Erythroblast (primary cell): Measurements from ENCODE around the gene WDR5.

Experiments
- DNase-seq, 2 experiments: peaks; one replicate each; lab custom pipeline; 2025; lab: John Stamatoyannopoulos, UW
- GATA1 ChIP-seq: IDR thresholded peaks from 2 replicates; pipeline ENCODE4 v1.6.1; 2011; ENCODE audit warnings: low read depth, mild to moderate bottlenecking, control low read depth, low read length, moderate library complexity
- POLR2A ChIP-seq: IDR thresholded peaks from 2 replicates; pipeline ENCODE4 v1.6.1; 2011; ENCODE audit warnings: mild to moderate bottlenecking, low read length

WDR5 gene

DNA sequence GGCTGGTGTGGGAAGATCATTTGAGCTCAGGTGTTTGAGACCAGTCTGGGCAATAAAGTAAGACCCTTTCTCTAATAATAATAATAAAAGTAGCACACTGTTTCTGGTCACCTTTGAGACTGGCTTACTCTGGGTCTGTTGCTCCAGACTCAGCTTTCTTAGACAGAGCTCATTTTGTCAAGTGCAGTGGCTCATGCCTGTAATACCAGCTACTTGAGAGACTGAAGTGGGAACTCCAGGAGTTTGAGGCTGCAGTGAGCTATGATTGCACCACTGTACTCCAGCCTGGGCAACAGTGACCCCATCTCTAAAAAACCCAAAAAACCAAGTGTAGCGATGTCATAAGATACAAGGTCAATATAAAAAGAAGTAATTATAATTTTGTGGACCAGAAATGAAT is 64.8 kb downstream of the WDR5 start:
- DNase-seq: no peak
- no peak for TF ChIP-seq GATA1
- no peak for TF ChIP-seq POLR2A

DNA sequence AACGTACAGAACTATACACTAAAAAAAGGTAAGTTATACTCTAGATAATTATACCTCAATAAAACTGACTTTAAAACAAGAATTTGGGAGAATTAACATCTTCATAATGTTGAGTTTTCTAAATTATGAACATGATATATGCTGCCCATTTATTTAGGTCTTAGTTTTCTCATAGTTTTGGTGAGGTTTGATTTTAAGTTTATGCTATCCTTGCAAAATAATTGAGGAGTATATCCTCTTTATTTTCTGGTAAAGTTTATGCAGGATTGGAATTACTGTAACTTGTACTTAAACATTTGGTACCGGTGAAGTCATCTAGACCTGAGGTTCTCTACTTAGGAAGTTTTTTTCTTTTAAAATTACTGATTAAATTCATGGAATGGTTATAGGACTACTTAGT is 67.3 kb downstream of the WDR5 start:
- no peak for TF ChIP-seq POLR2A
- no peak for DNase-seq

DNA sequence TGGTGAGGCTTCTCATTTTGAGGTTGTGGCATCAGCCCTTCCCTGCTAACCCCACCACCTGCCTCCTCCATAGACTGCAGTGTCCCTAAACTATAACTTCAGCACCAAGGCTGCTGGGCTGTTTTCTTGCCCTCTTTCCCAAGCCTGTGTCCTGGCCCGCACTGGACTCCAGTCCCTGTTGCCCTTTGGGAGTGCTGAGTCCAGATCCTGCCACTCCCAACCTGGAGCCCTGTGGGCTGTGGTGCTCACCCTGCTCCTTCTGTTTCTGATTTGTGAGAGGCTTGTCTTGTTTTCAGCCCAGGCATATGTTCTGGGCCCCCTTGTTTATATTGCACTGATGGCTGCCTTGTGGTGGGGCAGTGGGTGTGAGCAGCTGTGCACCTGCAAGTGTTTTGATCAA is 68.2 kb downstream of the WDR5 start:
- TF ChIP-seq GATA1 (no peak), POLR2A (no peak)
- DNase-seq: no peak

DNA sequence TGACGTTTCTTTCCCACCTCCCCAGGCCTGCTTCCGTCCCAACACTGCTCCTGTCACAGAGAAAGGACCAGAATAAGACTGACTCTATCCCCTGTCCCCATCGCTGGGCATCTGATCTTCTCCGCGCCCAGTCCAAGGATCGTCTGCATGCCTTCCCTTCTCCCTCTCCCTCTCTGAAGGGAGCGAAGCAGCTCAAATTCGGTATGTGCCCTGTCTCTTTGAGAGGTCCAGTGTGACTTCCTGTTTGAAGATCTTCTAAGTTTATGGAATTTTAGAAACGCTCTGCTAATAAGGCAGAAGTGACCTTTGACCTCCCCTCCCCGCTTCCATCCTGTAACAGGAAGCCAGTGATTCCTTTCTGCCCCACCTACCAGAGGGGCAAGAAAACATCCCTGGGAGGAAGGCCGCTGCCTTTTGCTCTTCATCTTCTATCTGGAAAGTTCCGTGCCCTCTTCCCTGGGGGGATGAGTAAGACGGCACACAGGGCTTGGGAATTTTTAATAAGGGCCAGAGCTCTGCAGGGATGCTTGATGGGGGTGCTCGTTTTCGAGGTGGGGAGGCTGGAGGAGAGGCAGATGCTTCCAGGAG is 69.2 kb downstream of the WDR5 start:
- no peak for DNase-seq
- TF ChIP-seq GATA1: no peak
- no peak for TF ChIP-seq POLR2A

DNA sequence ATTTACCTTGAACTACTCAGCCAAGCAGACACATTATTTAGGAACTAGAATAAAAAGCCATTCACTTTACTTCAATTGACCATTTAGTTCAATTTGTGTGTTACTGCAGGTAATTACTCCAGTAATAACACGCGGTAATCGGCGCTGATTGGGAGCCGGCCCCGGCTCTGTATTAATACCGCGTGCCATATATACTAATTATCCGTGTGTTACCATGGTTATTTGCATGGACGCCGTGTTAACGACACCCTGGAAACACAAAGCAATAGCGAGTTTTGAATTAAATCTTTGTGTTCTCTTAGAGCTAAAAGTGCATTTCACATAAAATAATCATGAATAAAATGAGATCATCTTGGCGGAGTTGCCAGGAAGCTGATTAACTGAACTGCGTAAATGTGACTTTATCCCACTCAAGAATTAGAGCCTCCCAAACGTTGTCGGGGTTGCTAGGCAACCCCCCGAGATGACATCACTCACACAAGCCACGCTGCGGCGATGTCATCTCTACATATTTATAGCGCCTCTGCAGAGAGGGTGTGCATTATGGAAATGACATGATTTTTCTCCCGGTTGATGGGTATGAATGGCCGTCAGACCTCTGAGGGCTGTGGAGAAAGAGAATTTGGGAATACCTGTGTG is 69.9 kb downstream of the WDR5 start:
- TF ChIP-seq POLR2A (no peak), GATA1 (no peak)
- no peak for DNase-seq

DNA sequence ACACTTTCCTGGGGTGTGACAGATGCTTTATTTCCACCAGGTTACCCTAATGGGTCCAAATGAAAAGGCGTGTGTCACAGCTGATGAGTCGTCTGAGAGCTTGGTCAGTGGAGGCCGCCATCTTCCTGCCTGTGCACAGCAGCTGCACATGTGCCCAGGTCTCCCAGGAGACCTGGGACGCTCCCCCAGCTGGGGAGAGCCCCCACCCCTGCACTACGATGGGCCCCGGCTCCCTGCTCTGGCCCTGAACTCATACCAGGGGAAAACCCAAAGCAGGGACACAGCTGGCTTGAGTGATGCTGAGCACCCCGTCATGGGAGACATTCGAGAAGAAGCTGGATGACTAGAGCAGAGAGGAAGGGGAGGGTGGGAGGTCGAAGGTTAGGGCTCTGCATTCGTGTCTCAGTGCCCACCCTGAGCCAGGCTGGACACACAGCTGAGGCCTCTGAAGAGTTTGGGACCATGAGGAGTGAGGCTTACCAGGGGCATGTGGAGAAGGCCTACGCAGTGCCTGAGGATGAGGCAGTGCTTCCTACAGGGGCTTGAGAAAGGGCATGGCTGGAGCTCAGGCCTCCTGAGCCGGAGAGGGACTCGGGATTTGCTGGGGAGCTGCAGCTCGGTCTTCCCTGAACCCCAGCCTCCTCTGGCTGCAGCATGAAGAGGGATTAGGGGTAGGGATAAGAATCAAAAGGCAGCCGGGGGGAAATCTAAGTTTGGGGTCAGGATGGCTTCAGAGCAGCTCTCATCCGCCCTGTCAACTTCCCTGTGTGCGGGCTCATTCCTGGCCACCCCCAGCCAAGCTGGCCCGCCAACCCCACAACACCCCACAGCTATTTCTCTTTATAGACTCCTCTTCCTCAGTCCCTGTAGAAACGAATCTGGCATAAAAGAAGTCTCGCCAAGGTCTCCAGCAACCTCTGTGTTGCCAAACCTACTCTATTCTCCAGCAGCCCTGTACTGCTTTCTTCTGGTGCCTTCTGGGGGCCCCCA is 70.7 kb downstream of the WDR5 start:
- DNase-seq: no peak
- no peak for TF ChIP-seq POLR2A
- TF ChIP-seq GATA1: no peak

DNA sequence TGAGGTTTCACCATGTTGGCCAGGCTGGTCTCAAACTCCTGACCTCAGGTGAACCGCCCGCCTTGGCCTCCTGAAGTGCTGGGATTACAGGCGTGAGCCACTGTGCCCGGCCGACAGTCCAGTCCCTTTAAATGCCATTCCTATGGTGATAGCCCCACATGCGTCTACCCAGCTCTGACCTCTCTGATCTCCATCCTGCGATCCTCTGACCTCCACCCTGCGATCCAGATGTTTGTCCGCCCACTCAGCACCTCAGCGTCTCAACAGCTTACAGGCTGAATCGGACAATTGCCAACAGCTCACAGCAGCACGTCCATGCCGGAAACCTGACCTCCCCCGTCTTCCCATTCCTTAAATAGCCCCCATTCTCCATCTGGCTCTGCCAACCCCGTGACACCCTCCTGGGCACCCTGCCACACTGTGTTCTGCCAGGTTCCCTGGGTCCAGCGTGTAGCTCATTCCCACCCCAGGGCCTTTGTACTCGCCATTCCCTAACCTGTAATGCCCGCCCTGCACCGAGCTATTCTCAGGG is 72.5 kb downstream of the WDR5 start:
- DNase-seq: no peak

DNA sequence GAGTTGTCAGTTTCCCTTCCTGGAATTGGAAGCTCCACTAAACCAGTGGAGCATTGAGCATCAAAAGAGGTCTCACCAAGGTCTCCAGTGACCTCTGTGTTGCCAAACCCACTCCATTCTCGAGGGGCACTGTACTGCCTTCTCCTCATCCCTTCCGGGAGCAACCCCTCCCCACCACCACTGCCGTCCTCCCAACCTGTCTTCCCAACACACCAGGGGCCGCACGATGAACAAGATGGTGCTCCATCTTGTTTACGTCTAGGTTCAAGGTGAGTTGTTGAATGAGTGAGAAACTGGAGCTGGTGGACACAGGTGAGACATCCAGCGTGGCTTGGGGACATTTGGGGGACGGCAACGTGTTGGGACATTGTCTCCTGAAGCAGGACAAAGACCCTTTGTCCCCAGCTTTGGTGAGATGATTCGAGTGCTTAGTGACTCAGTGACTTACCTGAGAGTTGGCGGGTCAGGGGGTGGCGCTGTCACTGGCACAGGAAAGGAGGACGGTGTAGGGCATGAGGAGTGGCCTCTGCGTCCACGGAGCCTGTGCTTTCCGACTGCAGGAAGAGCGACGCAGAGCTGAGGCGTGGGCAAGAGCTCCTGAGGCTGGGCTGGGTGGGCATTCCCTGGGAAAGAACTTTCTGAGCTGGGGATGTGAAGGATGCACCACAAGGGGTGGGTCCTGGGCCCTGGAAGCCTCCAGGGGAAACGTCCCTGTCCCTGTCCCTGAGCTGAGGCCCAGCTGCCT is 73.3 kb downstream of the WDR5 start:
- TF ChIP-seq GATA1 (no peak), POLR2A (no peak)

More for the DNA sequence above, 72.5 kb downstream of the WDR5 start:
- TF ChIP-seq GATA1 (no peak), POLR2A (no peak)

More for the DNA sequence above, 73.3 kb downstream of the WDR5 start:
- no peak for DNase-seq
